IMR-90 (cell line): ENCODE data around the gene KCNV2. TPM values are rescaled to one million over a fixed set of nuclear protein-coding genes. Genes with fewer than 3 reads are reported as not detected.

ENCODE experiments used
- ATAC-seq: fragments of 200-7000 bp; cut with Tn5 transposase; 2 replicates; pipeline ENCODE4 v1.9.1; 2020; ENCODE audit warnings: low read depth, mild to moderate bottlenecking, moderate library complexity
- BruUV-seq: library from RNA; stranded (reverse); fragments of 400-500 nt; replicated peaks from 2 replicates; lab custom pipeline; 2021; lab: Mats Ljungman, UMichigan
- CTCF ChIA-PET: fragments of 300-600 bp; formaldehyde crosslinking; extraction: SDS; loops from one replicate; lab custom pipeline; 2021; ENCODE audit warnings: antibody characterized with exemption; lab: Yijun Ruan, JAX
- POLR2A ChIA-PET: fragments of 300-600 bp; sonication (Branson Sonifier 250); formaldehyde crosslinking; loops from one replicate; lab custom pipeline; 2022; ENCODE audit warnings: antibody characterized with exemption; ENCODE audit not compliant: unreplicated experiment; lab: Charles Lee
- DNase-seq: peaks from one replicate; pipeline ENCODE4 v3.0.0; 2013
- H2AFZ ChIP-seq: replicated peaks from 2 replicates; pipeline ENCODE3; 2013; ENCODE audit warnings: low read length, mild to moderate bottlenecking; ENCODE audit not compliant: poor library complexity
- H2AK5ac ChIP-seq: 2 replicates; pipeline ENCODE4 v1.6.1; 2013; ENCODE audit warnings: low read depth, low read length, inconsistent platforms
- H2AK9ac ChIP-seq: replicated peaks from 2 replicates; pipeline ENCODE3; 2013; ENCODE audit warnings: mild to moderate bottlenecking, low read depth, low read length, moderate library complexity; ENCODE audit not compliant: poor library complexity
- H2BK120ac ChIP-seq: 2 replicates; pipeline ENCODE4 v1.6.1; 2013; ENCODE audit warnings: low read depth, low read length, inconsistent platforms
- H2BK15ac ChIP-seq: 3 replicates; pipeline ENCODE4 v1.6.1; 2013; ENCODE audit warnings: low read depth, low read length, inconsistent platforms
- H2BK20ac ChIP-seq: 2 replicates; pipeline ENCODE4 v1.6.1; 2013; ENCODE audit warnings: low read depth, mild to moderate bottlenecking, inconsistent platforms, low read length, moderate library complexity
- H2BK5ac ChIP-seq: 2 replicates; pipeline ENCODE4 v1.6.1; 2013; ENCODE audit warnings: mild to moderate bottlenecking, low read depth, low read length, inconsistent platforms; ENCODE audit not compliant: poor library complexity, severe bottlenecking
- H3K14ac ChIP-seq: replicated peaks from 2 replicates; pipeline ENCODE4 v1.6.1; 2013; ENCODE audit warnings: low read depth, low read length, inconsistent platforms
- H3K18ac ChIP-seq: 2 replicates; pipeline ENCODE4 v1.6.1; 2013; ENCODE audit warnings: low read depth, low read length, control low read depth
- H3K23ac ChIP-seq: 2 replicates; pipeline ENCODE4 v1.6.1; 2013; ENCODE audit warnings: low read depth, low read length, inconsistent platforms
- H3K27ac ChIP-seq: 2 replicates; pipeline ENCODE4 v1.5.1; 2013; ENCODE audit warnings: mild to moderate bottlenecking, control low read depth, low read length; ENCODE audit not compliant: insufficient read depth
- H3K27me3 ChIP-seq: 2 replicates; pipeline ENCODE4 v1.6.1; 2013; ENCODE audit warnings: low read length; ENCODE audit not compliant: control insufficient read depth, insufficient read depth
- H3K36me3 ChIP-seq: 2 replicates; pipeline ENCODE4 v1.6.1; 2013; ENCODE audit warnings: low read length, mixed read lengths; ENCODE audit not compliant: control insufficient read depth, insufficient read depth
- H3K4ac ChIP-seq: 2 replicates; pipeline ENCODE4 v1.6.1; 2013; ENCODE audit warnings: low read depth, low read length, inconsistent platforms
- H3K4me1 ChIP-seq: 2 replicates; pipeline ENCODE4 v1.6.1; 2013; ENCODE audit warnings: low read length, mixed read lengths; ENCODE audit not compliant: control insufficient read depth, insufficient read depth
- H3K4me2 ChIP-seq: 2 replicates; pipeline ENCODE4 v1.6.1; 2013; ENCODE audit warnings: low read depth, mild to moderate bottlenecking, control low read depth, low read length, moderate library complexity
- H3K4me3 ChIP-seq: 2 replicates; pipeline ENCODE4 v1.5.1; 2013; ENCODE audit warnings: low read depth, mild to moderate bottlenecking, control low read depth, low read length, moderate library complexity; ENCODE audit not compliant: insufficient read depth
- H3K56ac ChIP-seq: 2 replicates; pipeline ENCODE4 v1.6.1; 2013; ENCODE audit warnings: low read length, inconsistent platforms; ENCODE audit not compliant: insufficient read depth; ENCODE audit errors: extremely low read depth
- H3K79me1 ChIP-seq, 2 experiments: 2 replicates each; pipeline ENCODE4 v1.6.1; 2013; ENCODE audit warnings: low read length in 2 of 2, inconsistent platforms in 1 of 2, low read depth in 1 of 2
- H3K9ac ChIP-seq: 2 replicates; pipeline ENCODE4 v1.6.1; 2013; ENCODE audit warnings: low read depth, low read length, control low read depth
- H3K9me1 ChIP-seq: 2 replicates; pipeline ENCODE4 v1.6.1; 2013; ENCODE audit warnings: low read length, inconsistent platforms; ENCODE audit not compliant: insufficient read depth
- H3K9me3 ChIP-seq: 2 replicates; pipeline ENCODE4 v1.6.1; 2013; ENCODE audit warnings: low read length; ENCODE audit not compliant: control insufficient read depth, insufficient read depth
- H4K20me1 ChIP-seq: 2 replicates; pipeline ENCODE4 v1.6.1; 2013; ENCODE audit warnings: low read length, inconsistent platforms; ENCODE audit not compliant: insufficient read depth
- H4K5ac ChIP-seq: 2 replicates; pipeline ENCODE4 v1.6.1; 2013; ENCODE audit warnings: mild to moderate bottlenecking, low read depth, low read length, control low read depth
- H4K8ac ChIP-seq, 2 experiments: 2 replicates each; pipeline ENCODE4 v1.6.1; 2013; ENCODE audit warnings: low read depth in 2 of 2, low read length in 2 of 2, control low read depth in 1 of 2, inconsistent platforms in 1 of 2
- H4K91ac ChIP-seq: 2 replicates; pipeline ENCODE4 v1.6.1; 2013; ENCODE audit warnings: low read depth, low read length, inconsistent platforms; ENCODE audit not compliant: insufficient read depth
- MAFK ChIP-seq: IDR thresholded peaks from 2 replicates; pipeline ENCODE4 v1.6.1; 2012; ENCODE audit warnings: low read depth, low read length, improper control_type of control experiment
- MXI1 ChIP-seq: IDR thresholded peaks from 2 replicates; pipeline ENCODE4 v1.6.1; 2012; ENCODE audit warnings: low read depth, mild to moderate bottlenecking, low read length, moderate library complexity, borderline replicate concordance
- RAD21 ChIP-seq: IDR thresholded peaks from 2 replicates; pipeline ENCODE4 v1.6.1; 2012; ENCODE audit warnings: low read length, improper control_type of control experiment
- RFX5 ChIP-seq: IDR thresholded peaks from 2 replicates; pipeline ENCODE4 v1.8.0; 2012; ENCODE audit warnings: low read depth, mild to moderate bottlenecking, low read length, moderate library complexity
- dilution Hi-C: fragments of 300-500 bp; cut with HindIII; formaldehyde crosslinking; loops from one replicate; pipeline ENCODE4 v1.14.3; 2018; ENCODE audit warnings: low sequenced_read_pairs; ENCODE audit not compliant: unreplicated experiment
- in situ Hi-C: fragments of 300-500 bp; cut with MboI; formaldehyde crosslinking; loops from 3 replicates; pipeline ENCODE4 v1.14.3; 2019; ENCODE audit warnings: low sequenced_read_pairs, inconsistent platforms, mixed read lengths
- intact Hi-C: fragments of 100-400 bp; cut with micrococcal nuclease; formaldehyde crosslinking; loops from 2 replicates; pipeline ENCODE4 v1.10.0; 2022
- polyA plus RNA-seq, 3 experiments: library from polyadenylated mRNA; depleted of rRNA; stranded (reverse); fragments of >200 nt; gene quantifications; 2 replicates each; pipeline ENCODE4 v1.2.3, GENCODE V29; 2012; ENCODE audit warnings: low replicate concordance in 1 of 3
- total RNA-seq: library from RNA; depleted of rRNA; stranded (reverse); fragments of >200 nt; gene quantifications from 2 replicates; pipeline ENCODE4 v1.2.3, GENCODE V29; 2012
- TF ChIP-seq, protein P1 (sequence below): fragments of 150-350 bp; IDR thresholded peaks from 2 replicates; pipeline ENCODE4 v1.6.1; 2017; ENCODE audit warnings: mild to moderate bottlenecking, antibody characterized with exemption, low read length, low read depth

Gene KCNV2
- total and polyA plus RNA-seq, 2 of the 4 experiments (the other 2 are of a cell fraction): not detected

DNA sequence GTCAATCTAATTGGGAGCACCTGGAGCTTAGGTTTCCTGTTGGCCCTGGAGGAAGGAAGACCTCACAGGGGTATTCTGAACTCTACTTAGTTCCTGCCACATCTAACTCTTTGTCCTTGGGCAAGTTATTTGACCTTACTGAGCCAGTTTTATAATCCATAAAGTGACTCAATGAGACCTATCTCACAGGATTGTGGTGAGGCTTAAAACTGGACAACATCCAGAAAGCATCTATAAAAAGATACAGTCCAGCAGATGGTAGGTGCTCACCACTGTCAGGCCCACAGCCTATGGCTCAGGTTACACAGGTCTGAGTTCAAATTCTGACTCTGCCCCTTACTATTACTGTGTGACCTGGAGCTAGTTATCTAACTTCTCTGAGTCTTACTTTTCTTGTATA, 23.3 kb downstream of the KCNV2 start:
- no peak overlapping the region for H2BK120ac ChIP-seq
- peak; percentile 65 for DNase-seq
- intact Hi-C loops (no loop called here), dilution Hi-C loops (no loop called here), in situ Hi-C loops (no loop called here)
- H2AFZ ChIP-seq: no peak overlapping the region
- no TSS peak for BruUV-seq
- ChIA-PET CTCF (interaction anchor here (1.0 kb wide), 1 partner anchor 16 kb away, joined by 3 read pairs; no protein-coding TSS in a partner anchor), POLR2A (no interaction called here)
- no peak overlapping the region for H3K14ac ChIP-seq
- no peak overlapping the region for H3K23ac ChIP-seq
- H3K4me3 ChIP-seq: no peak overlapping the region
- peaks cover 2% of the 10 kb centered on the region; the same call in 1 of the 2 replicates for H3K4me1 ChIP-seq
- H3K9me3 ChIP-seq: no peaks in the 10 kb centered on the region
- H2AK9ac ChIP-seq: no peak overlapping the region
- peaks cover 4% of the 10 kb centered on the region; the same call in 1 of the 2 replicates for H3K36me3 ChIP-seq
- TF ChIP-seq, protein P1, sequence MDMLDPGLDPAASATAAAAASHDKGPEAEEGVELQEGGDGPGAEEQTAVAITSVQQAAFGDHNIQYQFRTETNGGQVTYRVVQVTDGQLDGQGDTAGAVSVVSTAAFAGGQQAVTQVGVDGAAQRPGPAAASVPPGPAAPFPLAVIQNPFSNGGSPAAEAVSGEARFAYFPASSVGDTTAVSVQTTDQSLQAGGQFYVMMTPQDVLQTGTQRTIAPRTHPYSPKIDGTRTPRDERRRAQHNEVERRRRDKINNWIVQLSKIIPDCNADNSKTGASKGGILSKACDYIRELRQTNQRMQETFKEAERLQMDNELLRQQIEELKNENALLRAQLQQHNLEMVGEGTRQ: no peak
- TF ChIP-seq RFX5 (no peak), MXI1 (no peak), MAFK (no peak), RAD21 (no peak)
- H4K20me1 ChIP-seq: no peaks in the 10 kb centered on the region
- H3K27me3 ChIP-seq: no peaks in the 10 kb centered on the region
- H3K56ac ChIP-seq: no peak overlapping the region
- H4K91ac ChIP-seq: no peak overlapping the region
- no peak overlapping the region for H2AK5ac ChIP-seq
- H3K18ac ChIP-seq: no peak overlapping the region
- ATAC-seq: no peak
- no peaks in the 10 kb centered on the region; the same call in 1 of the 2 replicates for H3K9me1 ChIP-seq
- H4K5ac ChIP-seq: no peak overlapping the region
- H3K79me1 ChIP-seq: no peaks in the 10 kb centered on the region
- no peak overlapping the region for H2BK15ac ChIP-seq
- no peak overlapping the region for H4K8ac ChIP-seq
- no peak overlapping the region for H3K27ac ChIP-seq
- H2BK20ac ChIP-seq: no peak overlapping the region
- no peak overlapping the region for H3K4ac ChIP-seq
- H3K9ac ChIP-seq: no peak overlapping the region
- no peak overlapping the region for H2BK5ac ChIP-seq
- no peak overlapping the region for H3K4me2 ChIP-seq
